AG09309 (cell line): Measurements from ENCODE around the gene TXNL4A.

Experiments
- DNase-seq: peaks from one replicate; pipeline ENCODE4 v3.0.0-alpha.2; 2010; ENCODE audit warnings: low read depth
- H3K4me3 ChIP-seq: 2 replicates; pipeline ENCODE4 v1.5.1; 2011; ENCODE audit warnings: mild to moderate bottlenecking, low read depth, low read length, moderate library complexity; ENCODE audit not compliant: control insufficient read depth
- CTCF ChIP-seq: IDR thresholded peaks from 2 replicates; pipeline ENCODE4 v1.5.1; 2011; ENCODE audit warnings: mild to moderate bottlenecking, low read depth, low read length, inconsistent platforms; ENCODE audit not compliant: insufficient read depth, control insufficient read depth; ENCODE audit errors: missing control alignments

The TXNL4A gene

GRCh38 chr18:79947881-79948610 lies 40.3 kb downstream of the TXNL4A start:
- H3K4me3 ChIP-seq, result no peak overlapping the region
- no peak for TF ChIP-seq CTCF
- DNase-seq, result no peak

- no peak for TF ChIP-seq CTCF
- H3K4me3 ChIP-seq, result no peak overlapping the region
- no peak for DNase-seq
Measured at GRCh38 chr18:79947054-79947755, 41.2 kb downstream of the TXNL4A start.

GRCh38 chr18:79945118-79946042 lies 43.0 kb downstream of the TXNL4A start:
- DNase-seq, result no peak
- H3K4me3 ChIP-seq, result no peak overlapping the region
- TF ChIP-seq CTCF, result no peak

- no peak for DNase-seq
- no peak for TF ChIP-seq CTCF
Measured at GRCh38 chr18:79944746-79945117, 43.6 kb downstream of the TXNL4A start.

GRCh38 chr18:79944126-79944731 lies 44.1 kb downstream of the TXNL4A start:
- H3K4me3 ChIP-seq, result no peak overlapping the region
- no peak for DNase-seq
- no peak for TF ChIP-seq CTCF

More at GRCh38 chr18:79944746-79945117, 43.6 kb downstream of the TXNL4A start:
- H3K4me3 ChIP-seq, result no peak overlapping the region

- DNase-seq, result no peak
- TF ChIP-seq CTCF, result no peak
- no peak overlapping the region for H3K4me3 ChIP-seq
Measured at GRCh38 chr18:79943608-79944125, 44.7 kb downstream of the TXNL4A start.
